GM18520 (cell line): ENCODE measurements around the gene ENTPD6.
"Not testable (repeated sequence)": the region's sequence is repeated elsewhere in the genome, so short reads cannot be mapped to it uniquely, and the experiment has no call there.

Experiments used
- ATAC-seq: cut with Tn5 transposase; IDR thresholded peaks from one replicate; pipeline ENCODE4 v1.9.1; 2021; ENCODE audit not compliant: unreplicated experiment

The ENTPD6 gene

DNA sequence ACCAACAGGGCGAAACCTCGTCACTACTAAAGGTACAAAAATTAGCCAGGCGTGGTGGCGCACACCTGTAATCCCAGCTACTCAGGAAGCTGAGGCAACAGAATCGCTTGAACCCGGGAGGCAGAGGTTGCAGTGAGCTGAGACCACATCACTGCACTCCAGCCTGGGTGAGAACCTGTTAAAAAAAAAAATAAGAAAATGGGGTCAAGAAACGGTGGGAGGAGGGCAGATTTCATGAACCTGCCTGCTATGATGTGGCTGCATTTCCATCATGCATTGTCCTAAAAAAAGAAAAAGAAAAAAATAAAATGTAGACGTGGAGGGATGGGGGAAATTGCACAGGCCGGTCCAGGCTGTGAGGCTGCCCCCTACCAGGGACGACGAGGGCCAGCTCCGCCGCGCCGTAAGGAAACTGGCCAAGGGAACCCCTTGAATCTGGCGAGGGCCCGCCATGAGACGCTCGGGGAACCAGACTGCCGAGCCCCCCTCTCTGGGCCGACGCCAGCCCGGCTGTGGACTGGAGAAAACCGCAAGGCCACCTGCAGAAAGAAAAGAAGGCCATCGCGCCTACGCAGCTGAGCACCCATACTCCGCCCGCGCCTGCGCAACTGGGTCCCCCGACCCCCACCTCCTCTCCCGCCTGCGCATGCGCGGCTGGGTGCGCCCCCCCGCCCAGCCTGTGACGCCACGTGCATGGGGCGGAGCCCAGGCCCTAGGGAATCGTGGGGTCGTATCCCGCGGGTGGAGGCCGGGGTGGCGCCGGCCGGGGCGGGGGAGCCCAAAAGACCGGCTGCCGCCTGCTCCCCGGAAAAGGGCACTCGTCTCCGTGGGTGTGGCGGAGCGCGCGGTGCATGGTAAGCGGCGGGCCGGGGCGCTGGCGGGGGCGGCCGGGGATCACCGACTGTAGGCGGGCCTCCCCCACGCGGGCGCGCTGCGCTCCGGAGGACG is at the start of gene ENTPD6:
Gene ENTPD6, plus strand, starts transcription at position 699 of the 948 bp plus-strand sequence. CDS start 10,825 bp downstream, outside the sequence.
- peak; percentile 64 for ATAC-seq

DNA sequence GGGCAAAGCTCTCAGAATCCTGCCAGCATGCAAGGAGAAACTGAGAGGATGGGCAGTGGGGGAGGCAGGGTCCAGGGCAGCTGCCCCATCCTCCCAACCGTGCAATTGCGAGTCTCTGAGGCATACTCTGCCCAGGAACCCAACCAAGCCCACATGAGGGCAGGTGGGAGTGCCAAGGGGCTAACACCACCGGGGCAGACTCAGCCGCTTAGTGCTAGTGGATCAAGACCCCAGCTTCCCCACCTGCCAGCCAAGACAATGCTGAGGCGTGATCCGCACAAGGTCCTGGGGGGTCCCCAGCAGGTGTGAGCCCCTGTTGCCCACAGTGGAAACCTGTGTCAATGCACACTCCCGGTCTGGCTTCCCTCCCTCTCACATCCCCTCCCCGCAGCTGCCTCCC is 48.5 kb upstream of the ENTPD6 start:
- ATAC-seq: no peak

DNA sequence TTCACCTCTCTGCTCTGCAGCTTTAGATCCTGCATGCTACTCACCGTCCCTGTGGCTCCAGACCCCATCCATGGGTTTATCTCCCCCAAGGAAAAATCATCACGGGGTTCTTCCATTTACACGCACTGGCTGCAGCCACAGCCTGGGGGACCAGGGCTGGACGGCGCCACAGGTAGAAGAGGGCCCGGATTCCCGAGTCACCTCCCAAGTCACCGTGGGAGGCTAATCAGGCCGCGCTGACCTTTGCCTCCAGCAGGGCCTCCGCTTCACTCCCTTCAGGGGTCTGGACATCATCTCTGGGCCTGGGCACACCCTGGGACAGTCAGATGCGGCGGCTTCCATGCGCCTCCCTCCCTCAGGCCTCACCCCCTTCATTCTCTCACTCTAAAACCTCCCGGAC is 47.8 kb upstream of the ENTPD6 start:
- ATAC-seq: no peak

DNA sequence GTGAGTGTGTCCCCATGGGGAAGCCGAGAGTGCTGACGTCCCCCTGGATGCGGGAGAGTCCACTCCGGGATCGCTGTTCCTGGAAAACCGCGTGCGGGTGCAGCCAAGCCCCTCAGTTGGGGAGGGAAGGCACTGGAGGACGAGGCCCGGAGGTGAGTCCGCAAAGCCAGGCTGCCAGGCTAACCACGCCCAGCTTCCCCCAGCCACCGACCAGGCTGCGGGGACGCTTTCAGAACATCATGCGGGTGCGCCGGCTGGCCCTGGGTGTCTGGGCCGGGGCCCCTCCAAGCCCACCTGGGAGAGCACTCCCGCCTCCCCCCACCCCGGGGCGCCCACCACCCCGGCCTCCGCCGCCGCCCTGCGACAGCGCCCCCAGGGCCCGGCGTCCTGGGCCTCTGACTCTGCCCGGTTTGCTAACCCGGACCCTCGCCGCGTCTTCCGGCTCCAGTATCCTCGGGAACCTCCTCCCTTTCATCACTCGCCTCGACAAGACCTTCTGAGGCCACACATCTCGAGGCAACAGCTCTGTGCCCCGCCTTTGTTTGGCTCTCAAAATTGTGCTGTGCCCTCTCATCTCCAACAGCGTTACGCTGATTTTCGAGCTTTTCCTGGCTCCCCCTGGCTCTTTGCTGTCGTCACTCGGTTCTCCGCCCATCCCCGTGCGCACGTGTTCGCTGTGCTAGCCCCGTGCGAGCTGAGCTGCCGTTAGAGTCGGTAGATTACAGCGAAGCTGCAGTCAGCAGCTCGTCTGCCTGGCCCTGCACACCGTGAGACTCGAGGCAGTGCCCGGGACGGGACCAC is 47.1 kb upstream of the ENTPD6 start:
- no peak for ATAC-seq

DNA sequence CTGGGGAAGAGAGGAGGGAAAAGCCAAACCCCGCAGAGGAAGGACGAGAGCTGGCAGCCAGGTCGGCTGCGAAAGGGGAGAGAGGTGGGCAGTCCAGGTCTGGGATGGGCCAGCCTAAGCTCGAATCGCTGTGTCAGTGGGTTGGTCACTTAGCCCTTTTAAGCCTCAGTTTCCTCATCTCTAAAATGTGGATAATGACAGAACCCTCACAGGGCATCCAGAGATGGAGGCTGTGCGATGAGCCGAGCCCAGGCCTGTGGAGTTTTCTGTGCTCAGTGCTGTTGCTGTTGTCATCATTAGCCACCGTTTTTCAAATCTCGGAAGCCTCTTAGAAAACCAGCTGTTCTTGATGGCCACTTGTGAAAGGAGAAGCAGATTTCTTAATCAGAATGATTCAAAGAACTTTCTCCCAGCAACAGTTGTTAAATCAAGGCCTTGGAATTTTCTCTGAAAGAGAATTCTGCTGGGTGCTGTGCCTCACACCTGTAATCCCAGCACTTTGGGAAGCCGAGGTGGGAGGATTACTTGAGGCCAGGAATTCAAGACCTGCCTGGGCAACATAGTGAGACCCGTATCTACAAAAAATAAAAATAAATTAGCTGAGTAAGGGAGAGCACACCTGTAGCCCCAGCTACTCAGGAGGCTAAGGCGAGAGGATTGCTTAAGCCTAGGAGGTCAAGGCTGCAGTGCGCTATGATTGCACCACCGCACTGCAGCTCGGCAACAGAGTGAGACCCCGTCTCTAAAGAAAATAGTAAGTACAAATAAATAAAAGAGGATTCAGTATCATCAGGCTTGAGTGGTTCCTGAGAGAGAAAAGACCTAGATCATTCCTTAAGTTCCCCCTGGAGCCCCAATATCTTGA is 46.3 kb upstream of the ENTPD6 start:
- no peak for ATAC-seq

DNA sequence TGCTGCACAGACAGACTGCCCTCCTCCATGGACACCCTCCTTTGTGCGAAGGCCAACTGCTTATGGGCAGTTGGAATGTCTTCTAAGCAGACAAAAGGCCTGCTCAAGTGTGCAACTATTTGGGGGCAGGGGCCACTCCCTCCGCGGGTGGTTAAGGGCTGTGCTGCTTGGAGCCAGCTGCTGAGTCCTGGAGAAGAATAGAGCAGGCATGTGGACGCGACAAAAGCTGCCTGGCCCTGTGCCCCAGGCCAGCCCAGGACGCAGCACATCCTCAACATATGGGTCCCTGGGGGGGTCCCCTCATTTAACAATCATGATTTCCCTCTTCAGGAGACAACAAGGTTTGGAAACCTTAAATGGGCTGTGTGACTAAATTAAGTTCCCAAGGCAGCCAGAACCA is 45.5 kb upstream of the ENTPD6 start:
- ATAC-seq: no peak

DNA sequence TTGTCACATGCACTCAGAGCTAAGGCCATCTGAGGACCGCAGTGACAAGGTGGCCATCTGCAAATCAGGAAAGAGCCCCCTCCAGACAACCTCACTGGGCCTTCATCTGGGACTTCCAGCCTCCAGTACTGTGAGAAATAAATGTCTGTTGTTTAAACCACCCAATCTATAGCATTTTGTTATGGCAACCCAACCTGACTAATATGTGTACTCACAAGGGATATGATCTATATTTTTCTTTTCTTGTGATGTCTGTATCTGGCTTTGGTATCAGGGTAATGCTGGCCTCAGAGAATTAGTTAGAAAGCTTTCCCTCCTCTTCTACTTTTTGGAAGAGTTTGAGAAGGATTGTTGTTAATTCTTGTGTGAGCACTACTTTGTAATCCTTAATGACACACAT is 37.5 kb upstream of the ENTPD6 start:
- ATAC-seq: no peak

DNA sequence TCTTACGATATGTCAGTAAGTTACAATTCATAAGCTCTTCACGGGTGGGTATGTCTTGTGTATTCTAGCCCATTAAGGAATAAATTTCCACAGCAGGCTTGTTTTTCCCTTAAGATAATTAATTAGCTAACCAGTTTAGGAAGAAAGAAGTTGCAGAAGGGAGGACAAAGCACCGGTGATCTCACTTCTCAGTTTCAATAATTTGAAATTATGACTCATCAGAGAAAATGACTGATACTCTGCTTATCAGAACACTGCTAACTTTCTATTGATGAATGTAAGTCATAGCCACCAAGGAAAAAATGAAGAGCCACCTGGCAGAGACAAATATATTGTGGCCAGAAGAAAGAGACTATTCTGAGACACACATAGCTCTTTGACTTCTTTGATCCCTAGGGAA is 35.0 kb upstream of the ENTPD6 start:
- ATAC-seq: peak; percentile 64

DNA sequence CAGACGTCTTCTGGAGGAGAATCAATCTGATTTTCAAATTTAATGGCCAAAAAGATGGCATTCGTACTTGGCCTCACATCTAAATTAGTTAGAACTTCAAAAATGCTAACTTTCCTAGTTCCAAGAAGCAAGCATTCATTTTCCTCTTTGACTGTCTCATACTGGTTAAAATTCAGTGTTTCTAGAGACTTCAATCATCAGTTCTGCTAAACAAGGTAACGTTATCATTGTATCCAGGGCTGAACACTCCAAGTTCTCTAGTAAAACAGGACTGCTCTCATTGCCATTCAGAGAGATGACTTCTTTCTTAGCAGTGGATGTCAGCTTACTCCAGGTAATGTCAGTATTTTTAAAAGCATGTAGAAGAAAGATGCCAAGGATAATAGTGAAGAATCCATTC is 34.6 kb upstream of the ENTPD6 start:
- no peak for ATAC-seq

DNA sequence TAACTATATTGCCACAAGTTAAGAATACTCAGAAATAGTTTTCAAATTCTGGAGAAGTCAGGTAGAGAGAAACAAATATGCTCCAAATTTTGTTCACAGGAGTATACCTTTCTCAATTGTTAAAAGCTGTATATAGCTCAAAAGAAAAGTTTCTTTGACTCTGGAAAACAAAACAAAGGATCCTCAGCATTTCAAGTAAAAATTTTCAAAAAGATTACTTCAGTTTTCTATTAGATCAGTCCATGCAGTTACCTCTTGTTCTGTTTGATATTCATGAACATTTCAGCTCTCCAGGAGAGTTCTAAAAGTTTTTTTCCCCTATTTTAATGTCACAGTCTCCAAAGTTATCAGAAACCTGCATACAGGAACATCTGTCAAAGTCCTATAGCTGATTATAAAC is 30.4 kb upstream of the ENTPD6 start:
- ATAC-seq: no peak

DNA sequence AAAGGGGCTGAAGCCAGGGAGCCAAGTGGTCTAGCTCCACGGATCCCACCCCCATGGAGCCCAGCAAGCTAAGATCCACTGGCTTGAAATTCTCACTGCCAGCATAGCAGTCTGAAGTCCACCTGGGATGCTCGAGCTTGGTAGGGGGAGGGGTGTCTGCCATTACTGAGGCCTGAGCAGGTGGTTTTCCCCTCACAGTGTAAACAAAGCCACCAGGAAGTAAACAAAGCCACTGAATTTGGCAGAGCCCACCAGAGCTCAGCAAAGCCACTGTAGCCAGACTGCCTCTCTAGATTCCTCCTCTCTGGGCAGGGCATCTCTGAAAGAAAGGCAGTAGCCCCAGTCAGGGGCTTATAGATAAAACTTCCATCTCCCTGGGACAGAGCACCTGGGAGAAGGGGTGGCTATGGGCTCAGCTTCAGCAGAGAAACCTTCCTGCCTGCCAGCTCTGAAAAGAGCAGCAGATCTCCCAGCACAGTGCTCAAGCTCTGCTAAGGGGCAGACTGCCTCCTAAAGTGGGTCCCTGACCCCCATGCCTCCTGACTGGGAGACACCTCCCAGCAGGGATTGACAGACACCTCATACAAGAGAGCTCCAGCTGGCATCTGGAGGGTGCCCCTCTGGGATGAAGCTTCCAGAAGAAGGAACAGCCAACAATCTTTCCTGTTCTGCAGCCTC is 29.3 kb upstream of the ENTPD6 start:
- ATAC-seq: not testable (repeated sequence)

DNA sequence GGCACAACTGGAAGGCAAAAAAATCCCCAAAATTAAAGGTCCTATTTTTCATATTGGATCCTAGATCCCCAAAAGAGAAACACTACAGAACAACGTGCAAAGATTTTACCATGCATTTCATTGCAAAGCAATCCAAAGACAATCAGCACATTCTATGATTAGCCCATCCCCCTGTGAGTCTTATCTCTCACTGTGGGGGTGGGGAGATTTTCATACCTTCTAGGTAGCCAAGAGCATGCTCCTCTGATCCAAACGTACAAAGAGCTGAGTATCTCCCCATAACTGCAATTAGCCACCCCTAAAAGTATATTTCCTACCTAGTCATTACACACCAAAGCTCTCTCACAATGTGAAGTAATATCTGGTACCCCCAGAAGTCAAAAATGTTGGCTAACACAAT is 22.2 kb upstream of the ENTPD6 start:
- ATAC-seq: no peak

DNA sequence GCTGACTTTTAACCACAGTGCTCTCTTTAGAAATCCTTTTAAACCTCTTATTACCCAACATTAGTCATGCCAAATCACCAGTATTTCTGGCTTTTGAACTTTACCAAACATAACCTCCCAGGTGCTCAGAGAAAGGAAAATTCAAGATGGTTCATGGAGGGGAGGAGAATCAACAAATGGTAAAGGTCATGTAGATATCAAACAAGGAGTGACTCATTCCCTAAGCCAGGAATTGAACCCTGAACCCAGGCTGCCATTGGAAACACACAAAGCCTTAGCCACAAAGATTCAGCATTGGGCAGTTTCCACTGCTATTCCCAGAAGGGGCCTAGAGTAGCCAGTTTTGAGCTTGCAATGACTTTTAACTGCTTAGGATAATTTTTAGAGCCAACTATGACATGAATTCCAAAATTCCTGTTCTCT is 21.6 kb upstream of the ENTPD6 start:
- no peak for ATAC-seq

DNA sequence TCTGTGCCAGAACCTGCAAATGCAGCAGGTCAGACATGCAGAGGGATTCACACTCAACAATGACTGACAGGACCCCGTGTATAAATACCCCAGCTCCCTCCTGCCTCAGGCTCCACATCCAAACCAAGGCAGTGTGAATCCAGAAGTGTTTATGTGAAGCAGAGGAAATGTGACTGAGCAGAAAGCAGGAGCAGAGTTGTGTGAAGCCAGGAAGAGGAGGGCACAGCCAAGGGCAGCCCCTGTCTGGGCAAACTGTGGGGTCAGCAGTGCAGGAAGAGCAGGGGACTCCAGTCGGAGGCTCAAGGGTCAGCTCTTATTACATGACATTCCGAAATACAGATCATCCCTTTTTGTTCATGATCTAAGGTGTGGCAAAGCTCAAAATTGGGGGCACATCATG is 19.3 kb upstream of the ENTPD6 start:
- no peak for ATAC-seq

DNA sequence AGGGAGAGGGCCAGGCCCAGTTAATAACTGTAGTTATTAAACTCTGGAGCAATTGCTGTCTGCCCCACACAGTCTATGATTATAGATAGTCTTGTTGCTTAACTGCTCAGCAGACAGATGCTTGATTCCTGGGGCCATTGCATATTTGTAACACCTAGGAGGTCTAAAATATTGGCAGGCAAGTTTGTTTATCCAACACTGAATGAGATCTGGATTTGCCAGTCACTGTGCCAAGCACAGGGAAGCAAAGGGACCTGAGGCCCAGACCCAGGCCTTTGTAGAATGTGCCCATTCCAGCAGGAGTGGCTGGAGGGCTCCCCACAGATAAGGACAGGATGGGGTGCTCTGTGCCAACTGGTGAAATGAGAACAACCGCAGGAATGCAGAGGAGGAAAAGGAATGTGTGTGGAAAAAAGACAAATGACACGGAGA is 17.6 kb upstream of the ENTPD6 start:
- no peak for ATAC-seq

DNA sequence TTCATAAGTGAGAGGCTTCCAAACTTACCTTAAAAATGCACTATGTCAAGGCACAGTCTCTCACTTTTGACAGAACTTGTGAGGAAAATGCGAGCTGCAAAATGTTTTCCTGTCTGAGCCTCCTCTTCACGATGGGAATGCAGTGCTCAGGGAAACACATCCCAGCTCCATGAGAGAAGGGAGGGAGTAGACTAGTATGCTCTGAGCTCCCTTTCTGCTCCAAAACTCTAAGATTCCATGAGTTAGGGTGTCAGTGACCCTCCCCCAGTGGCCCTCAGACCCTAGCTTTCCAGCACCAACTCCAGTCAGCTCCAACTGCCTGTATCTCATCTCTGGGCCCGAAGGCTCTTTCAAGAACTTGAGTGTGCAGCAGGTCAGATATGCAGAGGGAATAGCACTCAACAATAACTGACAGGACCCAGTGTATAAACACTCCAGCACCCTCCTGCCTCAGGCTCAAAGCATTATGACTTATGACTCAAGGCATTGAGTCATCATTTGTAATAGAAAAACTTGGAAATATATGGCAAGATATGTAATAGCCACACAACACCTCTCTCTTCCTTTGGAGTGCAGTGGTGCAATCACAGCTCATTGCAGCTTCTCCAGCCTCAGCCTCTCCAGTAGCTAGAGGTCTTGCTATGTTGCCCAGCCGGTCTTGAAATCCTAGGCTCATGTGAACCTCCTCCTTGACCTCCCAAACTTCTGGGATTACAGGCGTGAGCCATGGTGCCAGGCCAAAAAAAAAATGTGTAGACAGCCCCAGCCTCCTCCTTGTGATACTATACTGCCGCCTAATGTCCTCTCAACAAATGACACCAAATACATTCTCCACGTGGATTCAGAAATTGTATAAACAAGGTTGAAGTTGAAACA is 16.7 kb upstream of the ENTPD6 start:
- no peak for ATAC-seq

DNA sequence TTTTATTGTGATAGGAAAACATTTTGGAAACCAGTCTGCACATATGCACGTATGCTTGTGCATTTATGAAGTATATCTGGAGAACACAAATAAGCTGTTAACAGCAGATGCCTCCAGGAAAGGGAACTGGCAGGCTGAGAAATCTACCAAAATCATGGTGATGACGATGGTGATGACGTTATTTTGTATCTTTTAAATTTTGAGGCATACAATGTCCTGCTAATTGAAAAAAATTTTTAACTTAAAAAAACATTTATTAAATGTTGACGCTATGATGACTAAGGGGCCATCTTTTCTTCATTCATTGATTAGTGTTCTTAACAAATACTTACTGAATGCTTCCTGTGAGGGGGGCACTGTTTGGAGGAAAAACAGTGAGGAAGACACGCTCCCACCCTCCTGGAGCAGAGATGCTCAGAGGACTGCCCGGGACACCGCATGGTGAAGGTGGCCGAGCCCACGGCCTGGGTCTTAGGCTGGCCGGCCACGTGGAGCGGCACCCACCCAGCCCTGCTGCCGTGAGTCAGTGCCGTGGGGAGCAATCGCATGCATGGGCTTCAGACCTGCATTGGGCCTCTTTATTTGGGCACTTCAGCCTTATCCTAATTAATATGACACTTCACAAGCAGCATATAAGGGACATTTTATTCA is 15.9 kb upstream of the ENTPD6 start:
- no peak for ATAC-seq

DNA sequence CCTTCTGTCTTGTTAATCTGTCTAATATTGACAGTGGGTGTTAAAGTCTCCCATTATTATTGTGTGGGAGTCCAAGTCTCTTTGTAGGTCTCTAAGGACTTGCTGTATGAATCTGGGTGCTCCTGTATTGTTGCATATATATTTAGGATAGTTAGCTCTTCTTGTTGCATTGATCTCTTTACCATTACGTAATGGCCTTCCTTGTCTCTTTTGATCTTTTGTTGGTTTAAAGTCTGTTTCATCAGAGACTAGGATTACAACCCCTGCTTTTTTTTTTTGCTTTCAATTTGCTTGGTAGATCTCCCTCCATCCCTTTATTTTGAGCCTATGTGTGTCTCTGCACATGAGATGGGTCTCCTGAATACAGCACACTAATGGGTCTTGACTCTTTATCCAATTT is 11.1 kb upstream of the ENTPD6 start:
- not testable (repeated sequence) for ATAC-seq

DNA sequence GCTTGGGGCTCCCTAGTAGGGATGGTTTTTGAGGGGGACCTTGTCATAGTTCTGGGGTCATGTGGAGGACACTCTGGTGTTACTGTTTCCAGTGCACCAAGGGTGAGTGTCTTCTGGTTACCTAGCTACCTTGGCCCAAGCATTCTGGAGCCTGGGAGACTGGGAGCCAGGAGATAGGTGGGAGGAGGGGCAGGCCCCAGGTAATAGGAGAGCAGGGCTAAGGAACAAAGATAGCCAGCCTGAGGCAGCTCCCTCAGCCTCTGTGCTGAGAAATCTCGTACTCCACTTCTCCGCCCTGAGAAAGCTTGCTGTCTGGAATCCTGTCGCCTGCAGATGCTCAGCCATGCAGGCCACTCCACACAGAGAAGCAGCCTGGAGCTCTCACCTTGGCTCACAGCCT is 8.3 kb upstream of the ENTPD6 start:
- ATAC-seq: no peak
